HL-60 (cell line): ENCODE results near the gene TTI1.

ENCODE experiments used
- DNase-seq, 2 experiments: peaks; one replicate each; pipeline ENCODE4 v3.0.0-alpha.2; 2010 to 2020; ENCODE audit warnings: low read depth in 1 of 2, low spot score in 1 of 2
- H3K27ac ChIP-seq: fragments of 250-450 bp; sonication (Bioruptor Pico); replicated peaks from 2 replicates; pipeline ENCODE4 v1.5.1; 2020; ENCODE audit warnings: mild to moderate bottlenecking, moderate library complexity
- H3K27me3 ChIP-seq: fragments of 250-450 bp; sonication (Bioruptor Pico); 2 replicates; pipeline ENCODE4 v1.5.1; 2021; ENCODE audit warnings: mild to moderate bottlenecking, moderate library complexity; ENCODE audit not compliant: insufficient read depth, poor library complexity, severe bottlenecking
- H3K4me3 ChIP-seq: replicated peaks from 2 replicates; pipeline ENCODE4 v1.5.1; 2011; ENCODE audit warnings: mild to moderate bottlenecking, control low read depth, low read length; ENCODE audit not compliant: insufficient read depth
- GABPA ChIP-seq: IDR thresholded peaks from 2 replicates; pipeline ENCODE4 v1.6.1; 2012; ENCODE audit warnings: low read depth
- POLR2AphosphoS5 ChIP-seq: IDR thresholded peaks from 2 replicates; pipeline ENCODE4 v1.6.1; 2012; ENCODE audit warnings: low read depth
- REST ChIP-seq: IDR thresholded peaks from 2 replicates; pipeline ENCODE4 v1.6.1; 2012; ENCODE audit warnings: low read depth; ENCODE audit not compliant: insufficient replicate concordance
- SPI1 ChIP-seq: IDR thresholded peaks from 2 replicates; pipeline ENCODE4 v1.6.1; 2012; ENCODE audit warnings: low read depth, mild to moderate bottlenecking, borderline replicate concordance
- TF ChIP-seq, protein P1 (sequence below): IDR thresholded peaks from one replicate; pipeline ENCODE4 v1.5.1; 2011; ENCODE audit warnings: low read length, control low read depth, inconsistent platforms; ENCODE audit not compliant: insufficient read depth

Gene TTI1

DNA sequence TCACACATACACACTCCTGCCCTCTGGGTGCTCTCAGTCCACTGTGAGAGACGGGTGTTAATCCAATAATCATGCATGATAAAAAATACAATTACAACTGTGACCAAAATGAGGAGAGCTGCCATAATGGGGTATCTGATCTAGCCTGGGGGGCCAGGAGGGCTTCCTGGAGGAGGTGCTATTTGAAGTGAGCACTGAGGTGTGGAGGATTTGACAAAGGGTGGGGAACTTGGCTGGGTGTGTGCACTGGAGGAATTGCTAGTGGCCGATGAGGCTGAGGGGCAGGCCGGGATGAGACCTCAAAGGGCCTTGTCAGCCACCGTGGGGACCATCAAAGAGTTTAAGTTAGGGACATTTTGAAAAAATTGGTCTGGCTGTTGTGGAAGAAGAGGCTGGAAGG, 95.6 kb downstream of the TTI1 start:
- TF ChIP-seq POLR2AphosphoS5 (no peak), SPI1 (no peak), GABPA (no peak), REST (no peak)
- TF ChIP-seq, protein P1, sequence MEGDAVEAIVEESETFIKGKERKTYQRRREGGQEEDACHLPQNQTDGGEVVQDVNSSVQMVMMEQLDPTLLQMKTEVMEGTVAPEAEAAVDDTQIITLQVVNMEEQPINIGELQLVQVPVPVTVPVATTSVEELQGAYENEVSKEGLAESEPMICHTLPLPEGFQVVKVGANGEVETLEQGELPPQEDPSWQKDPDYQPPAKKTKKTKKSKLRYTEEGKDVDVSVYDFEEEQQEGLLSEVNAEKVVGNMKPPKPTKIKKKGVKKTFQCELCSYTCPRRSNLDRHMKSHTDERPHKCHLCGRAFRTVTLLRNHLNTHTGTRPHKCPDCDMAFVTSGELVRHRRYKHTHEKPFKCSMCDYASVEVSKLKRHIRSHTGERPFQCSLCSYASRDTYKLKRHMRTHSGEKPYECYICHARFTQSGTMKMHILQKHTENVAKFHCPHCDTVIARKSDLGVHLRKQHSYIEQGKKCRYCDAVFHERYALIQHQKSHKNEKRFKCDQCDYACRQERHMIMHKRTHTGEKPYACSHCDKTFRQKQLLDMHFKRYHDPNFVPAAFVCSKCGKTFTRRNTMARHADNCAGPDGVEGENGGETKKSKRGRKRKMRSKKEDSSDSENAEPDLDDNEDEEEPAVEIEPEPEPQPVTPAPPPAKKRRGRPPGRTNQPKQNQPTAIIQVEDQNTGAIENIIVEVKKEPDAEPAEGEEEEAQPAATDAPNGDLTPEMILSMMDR, result no peak
- H3K4me3 ChIP-seq, result no peak overlapping the region
- no peak for DNase-seq
- no peaks in the 10 kb centered on the region for H3K27me3 ChIP-seq
- no peak overlapping the region for H3K27ac ChIP-seq

GRCh38 chr20:37936451-37936850, 96.8 kb downstream of the TTI1 start:
- H3K27ac ChIP-seq, result no peak overlapping the region
- no peaks in the 10 kb centered on the region for H3K27me3 ChIP-seq
- DNase-seq, result no peak
- H3K4me3 ChIP-seq, result no peak overlapping the region
- TF ChIP-seq GABPA, result no peak
- TF ChIP-seq POLR2AphosphoS5, result no peak

DNA sequence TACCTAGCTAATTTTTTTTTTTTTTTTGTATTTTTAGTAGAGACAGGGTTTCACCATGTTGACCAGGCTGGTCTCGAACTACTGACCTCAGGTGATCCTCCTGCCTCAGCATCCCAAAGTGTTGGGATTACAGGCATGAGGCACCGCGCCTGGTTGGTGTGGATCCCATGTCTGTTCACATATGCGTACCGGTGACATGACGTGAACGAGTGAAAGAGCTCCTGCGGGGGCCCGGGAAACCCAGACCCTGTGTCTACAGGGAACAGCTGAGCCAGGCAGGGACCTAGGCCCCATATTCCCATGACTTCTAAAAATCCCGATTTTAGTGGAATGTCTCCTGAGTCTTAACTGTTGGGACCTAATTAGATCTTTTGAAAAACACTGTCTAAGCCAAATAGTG, 97.2 kb downstream of the TTI1 start:
- no peaks in the 10 kb centered on the region for H3K27me3 ChIP-seq
- TF ChIP-seq, protein P1, result no peak
- TF ChIP-seq POLR2AphosphoS5, result no peak
- no peak for TF ChIP-seq SPI1
- TF ChIP-seq REST, result no peak
- TF ChIP-seq GABPA, result no peak

DNA sequence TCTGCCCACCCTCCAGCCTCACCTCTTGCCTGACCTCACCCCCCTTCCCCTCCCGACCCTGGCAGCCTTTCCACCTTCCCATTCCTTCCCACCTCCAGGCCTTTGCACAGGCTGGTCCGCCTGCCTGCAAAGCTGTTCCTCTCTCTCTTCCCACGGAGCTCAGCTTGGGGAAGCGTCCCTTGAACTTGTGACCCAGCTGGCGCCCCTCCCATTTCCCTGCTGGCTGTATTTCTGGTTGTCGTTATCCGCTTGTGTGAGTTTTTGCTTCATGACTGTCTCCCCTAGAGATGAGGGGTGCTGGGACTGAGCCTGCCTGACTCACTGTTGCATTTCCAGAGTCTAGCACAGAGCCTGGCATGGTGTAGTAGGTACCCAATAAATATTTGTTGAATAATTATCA, 97.8 kb downstream of the TTI1 start:
- Histone ChIP-seq H3K4me3 (no peak overlapping the region), H3K27me3 (no peaks in the 10 kb centered on the region), H3K27ac (no peak overlapping the region)
- TF ChIP-seq, protein P1, result no peak
- TF ChIP-seq POLR2AphosphoS5 (no peak), SPI1 (no peak), REST (no peak), GABPA (no peak)
- DNase-seq, result peak in 1 of 2 experiments; percentile 26

More for the DNA sequence above, 97.2 kb downstream of the TTI1 start:
- H3K4me3 ChIP-seq, result no peak overlapping the region
- no peak for DNase-seq
- H3K27ac ChIP-seq, result no peak overlapping the region
